Body of pancreas (tissue), 4 donors: ENCODE results near the gene TMEM9.

ENCODE experiments used
- POLR2A ChIP-seq, 3 donors: fragments of 450-650 bp; IDR thresholded peaks; one replicate each; pipeline ENCODE4 v1.6.1; 2016; ENCODE audit warnings: antibody characterized with exemption in 3 of 3, mild to moderate bottlenecking in 2 of 3
- TF ChIP-seq, protein P1 (sequence below), 7 experiments: fragments of 450-650 bp in 4 of 7; fragments of 200-600 bp in 3 of 7; sonication (generic) in 3 of 7; IDR thresholded peaks; one replicate each; pipeline ENCODE4 v1.5.1; 2016 to 2019; ENCODE audit warnings: antibody characterized with exemption in 7 of 7

GRCh38 chr1:201190005-201190404 lies 35.7 kb upstream of the TMEM9 start:
- TF ChIP-seq, protein P1, sequence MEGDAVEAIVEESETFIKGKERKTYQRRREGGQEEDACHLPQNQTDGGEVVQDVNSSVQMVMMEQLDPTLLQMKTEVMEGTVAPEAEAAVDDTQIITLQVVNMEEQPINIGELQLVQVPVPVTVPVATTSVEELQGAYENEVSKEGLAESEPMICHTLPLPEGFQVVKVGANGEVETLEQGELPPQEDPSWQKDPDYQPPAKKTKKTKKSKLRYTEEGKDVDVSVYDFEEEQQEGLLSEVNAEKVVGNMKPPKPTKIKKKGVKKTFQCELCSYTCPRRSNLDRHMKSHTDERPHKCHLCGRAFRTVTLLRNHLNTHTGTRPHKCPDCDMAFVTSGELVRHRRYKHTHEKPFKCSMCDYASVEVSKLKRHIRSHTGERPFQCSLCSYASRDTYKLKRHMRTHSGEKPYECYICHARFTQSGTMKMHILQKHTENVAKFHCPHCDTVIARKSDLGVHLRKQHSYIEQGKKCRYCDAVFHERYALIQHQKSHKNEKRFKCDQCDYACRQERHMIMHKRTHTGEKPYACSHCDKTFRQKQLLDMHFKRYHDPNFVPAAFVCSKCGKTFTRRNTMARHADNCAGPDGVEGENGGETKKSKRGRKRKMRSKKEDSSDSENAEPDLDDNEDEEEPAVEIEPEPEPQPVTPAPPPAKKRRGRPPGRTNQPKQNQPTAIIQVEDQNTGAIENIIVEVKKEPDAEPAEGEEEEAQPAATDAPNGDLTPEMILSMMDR (IDR thresholded peaks at IDR 0.05): no peak
- no peak for TF ChIP-seq POLR2A (IDR thresholded peaks at IDR 0.05)
